Measurements from ENCODE around the gene FAM83E.
A peak's percentile ranks its signal among the peaks of the same experiment; 100 is the strongest.

Gene FAM83E

DNA sequence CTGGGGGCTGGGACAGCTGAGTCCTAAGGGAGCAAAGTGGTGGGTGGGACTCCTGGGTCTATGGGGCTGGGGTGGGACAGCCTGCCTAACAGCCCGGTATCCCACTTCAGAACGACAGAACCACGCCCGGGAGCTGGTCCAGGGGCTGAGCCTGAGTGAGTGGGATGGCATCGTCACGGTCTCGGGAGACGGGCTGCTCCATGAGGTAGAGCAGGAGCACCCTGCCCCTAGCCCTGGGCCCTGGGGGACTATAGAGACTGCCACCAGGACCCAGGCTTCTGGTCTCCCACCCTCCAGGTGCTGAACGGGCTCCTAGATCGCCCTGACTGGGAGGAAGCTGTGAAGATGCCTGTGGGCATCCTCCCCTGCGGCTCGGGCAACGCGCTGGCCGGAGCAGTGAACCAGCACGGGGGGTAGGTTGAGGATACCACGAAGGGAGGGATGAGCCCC lies 13.0 kb upstream of the FAM83E start:
- no peak for DNase-seq

DNA sequence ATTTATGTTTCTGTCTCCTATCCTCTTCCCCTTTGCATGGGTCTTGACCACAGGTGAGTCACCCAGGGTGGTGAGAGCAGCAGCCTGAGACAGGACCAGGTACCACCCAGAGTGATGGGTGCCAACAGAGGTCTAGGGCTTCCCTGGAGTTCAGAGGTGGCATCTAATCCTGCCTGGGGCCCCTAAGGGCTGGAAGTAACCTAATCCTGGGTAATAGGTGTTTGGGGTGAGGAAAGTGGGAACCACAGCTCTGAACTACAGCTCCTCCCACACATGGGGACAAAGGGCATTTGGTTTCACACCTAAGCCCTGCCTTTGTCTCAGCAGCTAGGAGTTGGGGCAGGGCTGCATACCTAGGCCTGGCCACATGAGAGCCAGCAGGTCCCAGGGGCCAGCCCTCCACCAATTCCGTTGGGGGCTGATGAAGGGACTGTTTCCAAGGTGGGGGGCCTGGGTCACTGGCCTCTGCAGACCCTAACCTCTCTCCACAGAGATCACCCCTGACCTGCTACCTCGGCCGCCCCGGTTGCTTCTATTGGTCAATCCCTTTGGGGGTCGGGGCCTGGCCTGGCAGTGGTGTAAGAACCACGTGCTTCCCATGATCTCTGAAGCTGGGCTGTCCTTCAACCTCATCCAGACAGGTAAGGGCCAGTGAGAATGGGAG lies 12.5 kb upstream of the FAM83E start:
- DNase-seq = no peak

DNA sequence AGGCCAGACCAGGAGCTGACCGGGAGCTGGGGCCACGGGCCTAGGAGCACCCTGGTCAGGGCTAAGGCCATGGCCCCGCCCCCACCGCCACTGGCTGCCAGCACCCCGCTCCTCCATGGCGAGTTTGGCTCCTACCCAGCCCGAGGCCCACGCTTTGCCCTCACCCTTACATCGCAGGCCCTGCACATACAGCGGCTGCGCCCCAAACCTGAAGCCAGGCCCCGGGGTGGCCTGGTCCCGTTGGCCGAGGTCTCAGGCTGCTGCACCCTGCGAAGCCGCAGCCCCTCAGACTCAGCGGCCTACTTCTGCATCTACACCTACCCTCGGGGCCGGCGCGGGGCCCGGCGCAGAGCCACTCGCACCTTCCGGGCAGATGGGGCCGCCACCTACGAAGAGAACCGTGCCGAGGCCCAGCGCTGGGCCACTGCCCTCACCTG lies 11.0 kb upstream of the FAM83E start:
- DNase-seq = no peak

DNA sequence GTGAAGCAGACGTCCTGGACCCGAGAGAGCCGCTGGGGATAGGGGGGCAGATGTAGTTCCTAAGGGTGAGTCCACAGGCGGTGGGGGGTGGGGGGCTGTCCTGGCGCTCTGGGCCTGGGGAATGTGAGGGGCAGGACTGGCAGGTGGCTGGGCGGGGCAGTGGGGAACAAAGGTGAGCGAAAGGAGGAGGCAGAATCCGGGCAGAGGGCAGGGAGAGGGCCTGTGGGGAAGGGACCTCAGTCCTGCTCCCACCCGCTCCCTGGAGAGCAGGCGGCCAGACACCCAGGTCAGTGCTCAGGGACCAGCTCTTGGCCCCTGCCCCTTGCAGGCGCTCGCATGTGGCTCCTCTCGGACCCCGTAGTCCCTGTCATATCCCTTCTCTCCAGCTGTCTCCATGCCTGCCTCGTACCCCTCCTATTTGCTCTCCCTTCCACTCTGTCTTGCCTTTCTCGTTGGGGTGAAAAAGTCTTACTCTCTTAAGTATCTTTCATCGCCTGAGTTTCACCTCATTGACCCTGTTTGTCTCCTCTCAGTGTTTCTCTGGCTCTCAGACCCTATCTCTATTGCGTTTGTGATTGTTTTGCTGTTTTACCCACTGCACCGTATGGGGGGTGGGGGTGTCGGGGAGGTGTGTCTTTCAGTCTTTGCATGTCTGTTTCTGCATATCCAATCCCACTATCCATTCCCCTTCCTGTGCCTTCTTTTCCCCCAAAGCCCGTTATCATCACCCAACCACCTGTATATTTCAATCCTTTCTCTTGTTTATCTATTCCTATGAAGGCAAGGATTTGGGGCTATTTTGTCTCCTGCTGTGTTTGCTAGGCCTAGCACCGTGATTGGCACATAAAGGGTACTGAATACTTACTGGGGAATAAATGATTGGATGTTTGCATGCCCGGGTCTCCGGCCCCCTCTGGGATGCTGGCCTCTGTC lies 10.2 kb upstream of the FAM83E start:
- no peak for DNase-seq

DNA sequence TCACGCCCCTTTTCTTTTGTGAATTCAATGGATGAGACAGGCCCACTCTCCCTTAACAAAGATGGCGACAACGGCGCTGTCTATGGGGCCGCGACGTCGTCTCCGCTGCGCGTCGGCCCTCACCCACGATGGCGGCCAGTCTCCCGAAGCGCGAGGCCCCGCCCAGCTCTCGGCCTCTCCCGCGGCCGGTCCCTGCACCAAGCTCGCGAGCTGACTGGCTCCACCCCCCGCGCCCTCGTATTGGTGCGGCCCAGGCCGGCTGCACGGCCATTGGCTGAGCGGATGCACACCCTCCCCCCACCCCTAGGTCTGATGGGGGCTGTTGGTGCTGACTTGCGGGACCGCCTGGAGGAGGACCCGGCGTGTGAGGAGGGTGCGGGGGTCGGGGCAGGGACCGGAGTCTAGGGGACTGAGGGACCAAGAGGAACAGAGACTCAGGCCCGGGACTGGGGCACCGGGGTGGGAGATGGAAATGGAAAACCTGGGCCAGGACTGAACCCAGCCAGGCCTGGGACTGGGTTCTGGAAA lies 9.3 kb upstream of the FAM83E start:
- DNase-seq = peak; percentile 97

- DNase-seq = peak; percentile 57
Observed at GRCh38 chr19:48623556-48624066, 8.7 kb upstream of the FAM83E start.

- peak; percentile 60 for DNase-seq
Observed at GRCh38 chr19:48619692-48620585, 5.1 kb upstream of the FAM83E start.

DNA sequence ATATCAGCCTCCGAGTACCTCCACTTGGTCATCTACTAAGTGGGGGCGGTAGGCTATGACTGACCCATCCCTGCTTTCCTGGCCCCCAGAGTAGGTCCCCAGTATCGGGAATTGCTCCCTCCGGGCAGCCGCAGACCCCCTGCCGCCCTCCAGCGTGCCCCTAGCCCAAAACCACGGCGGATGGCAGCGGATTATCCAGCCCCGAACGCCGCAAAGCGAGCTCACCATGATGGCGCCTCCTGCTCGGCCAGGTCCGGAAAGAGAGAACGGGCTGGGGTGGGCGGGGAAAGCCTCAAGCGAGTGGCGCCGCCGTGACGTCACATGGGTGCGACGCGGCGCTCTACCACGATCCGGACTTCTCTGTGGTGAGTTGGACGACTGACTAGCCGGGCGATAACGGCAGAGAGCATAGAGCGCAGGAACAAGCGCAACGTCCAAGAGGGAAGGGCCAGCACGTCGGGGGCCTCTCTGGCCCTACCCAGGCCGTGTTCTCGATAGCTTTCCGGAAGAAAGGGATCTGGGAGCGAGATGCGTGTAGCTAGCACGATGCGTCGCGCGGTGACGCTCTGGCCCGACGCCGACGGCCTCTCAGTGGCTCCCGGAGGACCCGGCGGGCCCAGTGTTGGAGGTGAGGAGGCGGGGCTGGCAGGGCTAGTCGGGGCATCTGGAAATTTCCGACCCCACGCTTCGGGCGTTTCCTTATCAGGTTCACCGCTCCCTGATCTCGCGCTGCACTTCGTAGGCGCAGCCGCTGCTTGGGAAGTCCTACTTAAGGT lies 4.2 kb upstream of the FAM83E start, which contains the start of the genes RPL18 and SPHK2:
Gene RPL18, minus strand, starts transcription at position 263 of the 776 bp plus-strand sequence. Its CDS starts 35 bp downstream, at position 228.
Gene SPHK2, plus strand, starts transcription at position 591 of the 776 bp plus-strand sequence. CDS start 1,009 bp downstream, outside the sequence.
- DNase-seq = peak; percentile 99

DNA sequence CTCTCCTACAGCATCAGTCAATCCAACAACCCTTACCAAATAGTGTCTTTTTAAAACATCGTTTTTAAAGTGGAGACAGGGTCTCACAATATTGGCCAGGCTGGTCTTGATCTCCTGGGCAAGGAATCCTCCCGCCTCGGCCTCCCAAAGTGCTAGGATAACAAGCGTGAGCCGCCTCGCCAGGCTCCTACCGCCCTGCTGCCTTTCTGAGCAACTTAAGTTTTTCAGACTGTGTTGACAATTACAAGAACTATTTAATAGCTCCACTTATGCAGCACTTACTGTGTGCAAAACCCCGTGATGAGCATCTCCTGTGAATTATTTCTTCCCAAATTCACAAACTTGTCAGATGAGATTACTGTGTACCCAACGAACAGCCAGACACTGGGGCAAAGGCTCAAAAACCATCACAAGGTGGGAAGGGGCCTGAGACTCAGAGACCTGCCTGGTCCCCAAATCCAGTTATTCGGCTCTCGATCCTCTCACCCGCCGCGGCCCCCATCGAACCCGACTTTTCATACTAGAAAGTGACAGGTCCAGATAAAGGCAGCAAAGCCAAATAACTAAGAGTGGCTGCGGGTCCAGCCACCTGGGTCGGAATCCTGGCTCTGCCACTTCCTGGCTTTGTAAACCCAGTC lies 3.5 kb upstream of the FAM83E start:
- DNase-seq = peak; percentile 22

DNA sequence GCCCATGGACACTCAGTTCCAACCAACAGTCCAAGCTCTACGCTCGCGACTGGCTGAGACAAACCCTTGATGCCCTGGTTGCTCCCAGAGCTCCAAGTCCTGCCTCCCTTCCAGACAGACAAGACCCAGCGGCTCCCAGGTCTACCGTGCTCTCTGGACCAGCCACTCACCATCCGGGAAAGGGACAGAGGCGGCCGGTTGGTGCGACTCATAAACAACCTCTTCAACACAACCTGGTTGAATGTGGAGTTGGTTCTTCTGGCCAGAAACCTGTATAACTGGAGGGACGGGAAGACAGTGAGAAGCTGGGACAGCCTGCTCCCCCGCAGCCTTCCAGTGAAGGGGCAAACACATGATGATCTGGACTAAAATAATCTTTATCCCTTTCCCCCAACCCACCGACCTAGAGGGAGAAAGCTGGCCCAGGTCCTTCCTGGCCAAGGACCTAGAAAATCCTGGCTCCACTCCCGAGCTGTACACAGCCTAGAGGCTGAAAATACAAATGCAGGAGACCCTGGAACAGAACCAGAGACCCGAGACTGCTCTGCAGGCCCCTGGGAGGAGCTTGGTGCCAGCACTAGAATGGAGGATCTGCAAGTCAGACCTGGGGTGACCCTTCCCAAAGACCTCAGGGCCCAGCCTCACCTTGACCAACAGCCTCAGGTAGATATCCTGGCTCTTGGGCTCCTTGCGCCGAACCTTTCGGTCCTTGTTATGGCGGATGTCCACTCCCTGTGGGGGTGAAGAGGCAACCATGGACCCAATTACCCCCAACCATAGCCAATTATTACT lies 2.5 kb upstream of the FAM83E start:
- DNase-seq = no peak

DNA sequence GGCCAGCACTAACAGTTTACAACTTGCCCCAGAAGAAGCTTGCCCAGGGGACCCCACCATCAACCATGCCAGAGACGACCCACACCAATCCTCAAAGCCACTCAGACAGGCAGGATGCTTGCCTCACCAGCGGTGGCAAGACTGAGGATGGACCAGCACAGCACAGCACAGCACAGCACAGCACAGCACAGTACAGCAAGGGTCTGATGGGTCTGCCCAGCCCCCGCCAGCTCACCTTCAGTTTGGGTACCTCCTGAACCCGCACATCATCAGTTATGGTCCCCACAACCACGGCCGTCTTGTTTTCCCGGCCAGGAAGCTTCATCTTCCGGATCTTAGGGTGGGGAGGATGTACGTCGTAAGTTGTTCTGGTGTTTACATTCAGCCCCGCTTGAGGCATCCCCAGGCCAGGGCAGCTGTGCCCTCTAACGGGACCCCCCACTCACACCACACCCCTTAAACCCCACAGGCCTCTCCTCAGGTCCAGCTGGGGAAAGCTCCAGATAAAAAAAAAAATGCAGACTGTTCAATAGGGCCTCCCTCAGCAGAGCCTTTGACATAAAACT lies 1.7 kb upstream of the FAM83E start:
- no peak for DNase-seq

DNA sequence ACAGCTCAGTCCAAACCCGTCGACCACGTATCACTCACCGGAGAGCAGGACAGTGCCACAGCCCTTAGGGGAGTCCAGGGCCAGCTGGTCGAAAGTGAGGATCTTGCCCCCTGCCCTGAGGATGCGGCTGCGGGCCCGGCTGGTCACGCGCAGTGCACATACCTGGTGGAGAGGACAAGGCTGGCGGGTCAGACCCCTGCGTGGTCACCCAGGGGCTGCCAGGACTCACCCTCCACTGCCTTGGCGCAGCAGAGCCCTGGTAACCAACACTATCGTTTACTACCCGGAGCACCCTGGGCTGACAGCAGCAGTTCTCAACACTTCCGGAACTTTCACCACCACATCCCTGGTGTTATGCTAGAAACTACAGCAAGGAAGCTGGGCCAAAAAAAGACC lies 1.2 kb upstream of the FAM83E start:
- DNase-seq = no peak

- DNase-seq = no peak
Observed at GRCh38 chr19:48615231-48616040, 560 bp upstream of the FAM83E start.

- DNase-seq = no peak
Observed at GRCh38 chr19:48613852-48614435, 932 bp downstream of the FAM83E start.

DNA sequence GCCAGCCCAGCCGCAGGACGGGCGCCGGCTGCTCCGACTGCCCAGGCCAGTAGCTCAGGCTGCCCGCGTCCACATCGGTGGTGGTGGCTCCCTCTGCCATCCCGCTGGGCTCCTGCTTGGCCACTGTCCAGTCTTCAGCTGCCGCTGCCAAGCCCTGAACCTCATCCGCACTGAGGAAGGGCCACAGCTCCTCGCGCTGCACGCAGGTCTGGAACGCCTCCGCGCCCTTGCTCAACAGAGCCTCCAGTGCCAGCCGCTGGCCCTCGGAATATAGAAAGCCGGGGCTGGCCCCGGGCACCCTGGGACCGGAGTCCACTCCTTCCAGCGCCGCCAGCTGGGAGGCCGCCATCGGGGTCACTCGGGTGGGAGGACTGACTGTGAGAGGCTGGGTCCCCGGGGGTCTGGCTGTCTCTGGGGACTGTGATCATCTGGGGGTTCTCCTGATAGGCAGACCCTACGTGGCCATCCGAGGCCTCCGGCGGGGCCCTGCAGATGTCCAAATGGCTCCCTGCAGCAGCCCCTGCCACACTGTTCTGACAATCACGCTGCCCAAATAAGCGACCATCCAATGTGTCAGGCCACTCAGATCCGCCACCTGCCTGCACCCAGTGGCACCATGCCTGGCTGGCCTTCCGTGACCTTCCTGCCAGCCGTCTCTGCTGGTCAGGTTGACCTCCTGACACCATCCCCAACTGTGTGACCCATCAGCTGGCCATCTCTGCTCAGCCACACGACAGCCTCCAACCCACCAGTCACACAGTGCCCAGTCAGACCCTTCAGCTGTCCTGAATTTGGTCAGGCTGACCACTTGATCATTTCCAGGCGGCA lies 1.6 kb downstream of the FAM83E start:
- DNase-seq = no peak

DNA sequence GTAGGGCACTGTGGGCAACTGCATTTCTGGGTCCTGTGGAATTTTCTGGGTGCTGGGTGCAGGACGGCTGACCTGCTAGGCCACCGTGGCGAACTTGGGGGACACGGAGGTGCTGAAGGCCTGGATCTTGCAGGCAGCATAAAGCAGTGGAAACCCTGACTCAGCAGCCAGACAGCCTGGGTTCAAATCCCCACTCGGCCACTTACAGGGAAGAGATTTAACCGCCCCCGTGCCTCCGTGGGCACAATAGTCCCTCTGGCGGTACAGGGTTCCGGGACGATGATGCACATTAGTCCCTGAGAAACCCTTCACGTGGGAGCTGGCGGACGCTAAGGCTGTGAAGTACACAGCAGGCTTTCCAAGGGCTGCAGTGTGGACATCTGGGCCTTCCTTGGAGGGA lies 3.0 kb downstream of the FAM83E start:
- DNase-seq = no peak

GRCh38 chr19:48609571-48610108 lies 5.2 kb downstream of the FAM83E start:
- no peak for DNase-seq
